Activated CD4-positive, alpha-beta T cell treated with anti-CD3 and anti-CD28 coated beads for 36 hours (primary cell): ENCODE results near the gene PCDHGA1. TPM values are rescaled to one million over a fixed set of nuclear protein-coding genes. Genes with fewer than 3 reads are reported as not detected.

ENCODE experiments used
- ATAC-seq: fragments of 200-7000 bp; cut with Tn5 transposase; one replicate; pipeline ENCODE4 v1.10.0; 2021; ENCODE audit warnings: mild to moderate bottlenecking, moderate library complexity
- CTCF ChIA-PET: fragments of 350-600 bp; sonication (Branson Sonifier 250); formaldehyde crosslinking; loops from one replicate; lab custom pipeline; 2021; ENCODE audit warnings: antibody characterized with exemption; lab: Charles Lee
- POLR2A ChIA-PET: fragments of 350-600 bp; sonication (Branson Sonifier 250); formaldehyde crosslinking; loops from one replicate; lab custom pipeline; 2021; ENCODE audit warnings: antibody characterized with exemption, inconsistent platforms; lab: Charles Lee
- DNase-seq: peaks from one replicate; pipeline ENCODE4 v3.0.0-alpha.2; 2020
- H3K27ac Mint-ChIP-seq: one replicate; pipeline ENCODE4 v1.8.0; 2021; ENCODE audit warnings: mixed read lengths
- H3K27me3 Mint-ChIP-seq: one replicate; pipeline ENCODE4 v1.8.0; 2021; ENCODE audit warnings: mixed read lengths
- H3K36me3 Mint-ChIP-seq: one replicate; pipeline ENCODE4 v1.8.0; 2021; ENCODE audit warnings: low read depth, mixed read lengths
- H3K4me1 Mint-ChIP-seq: one replicate; pipeline ENCODE4 v1.8.0; 2021; ENCODE audit warnings: mixed read lengths
- H3K4me3 Mint-ChIP-seq: one replicate; pipeline ENCODE4 v1.8.0; 2021; ENCODE audit warnings: mild to moderate bottlenecking, moderate library complexity, mixed read lengths
- H3K9me3 Mint-ChIP-seq: one replicate; pipeline ENCODE4 v1.8.0; 2021; ENCODE audit warnings: low read depth, mixed read lengths
- intact Hi-C, 2 experiments: fragments of 100-400 bp; cut with DNase I in 1 of 2; cut with micrococcal nuclease in 1 of 2; formaldehyde crosslinking; loops; one replicate each; pipeline versions ENCODE4 v1.14.2 to v1.15.1; 2022 to 2024; cut with DNase I, micrococcal nuclease
- total RNA-seq, 2 experiments: library from RNA; stranded (reverse); gene quantifications; one replicate each; pipeline ENCODE4 v1.2.3, GENCODE V29; 2021

The PCDHGA1 gene
- total RNA-seq, 2 experiments from 2014 or later: 0.05 TPM; not detected in 1

DNA sequence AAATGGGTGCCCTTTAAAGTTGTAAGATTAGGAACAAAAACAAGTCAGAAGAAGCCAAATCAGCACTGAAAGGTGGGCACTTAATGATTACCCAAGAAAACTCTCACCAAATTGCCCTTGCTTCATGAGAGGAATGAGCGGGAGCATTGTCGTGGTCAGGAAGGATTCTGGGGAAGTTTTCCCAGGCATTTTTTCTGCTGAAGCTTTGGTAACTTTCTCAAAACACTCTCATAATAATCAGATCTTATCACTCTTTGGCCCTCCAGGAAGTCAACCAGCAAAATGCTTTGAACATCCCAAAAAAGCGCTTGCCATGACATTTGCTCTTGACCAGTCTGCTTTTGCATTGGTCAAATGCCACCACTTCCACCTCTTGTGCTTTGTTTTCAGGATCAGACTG lies 135.0 kb downstream of the PCDHGA1 start:
- ATAC-seq: no peak
- DNase-seq: no peak
- Mint-ChIP-seq H3K9me3 (peaks cover 5% of the 10 kb centered on the region), H3K27ac (no peak overlapping the region), H3K36me3 (no peaks in the 10 kb centered on the region), H3K27me3 (peaks cover 16% of the 10 kb centered on the region), H3K4me1 (no peaks in the 10 kb centered on the region), H3K4me3 (no peak overlapping the region)
- intact Hi-C loops: no loop called here
- ChIA-PET CTCF (interaction anchor here (1.1 to 1.9 kb wide), 5 partner anchors 20 to 102 kb away, joined by 3 to 5 read pairs (median 3); partner anchors contain the start of gene PCDHGA10), POLR2A (no interaction called here)

DNA sequence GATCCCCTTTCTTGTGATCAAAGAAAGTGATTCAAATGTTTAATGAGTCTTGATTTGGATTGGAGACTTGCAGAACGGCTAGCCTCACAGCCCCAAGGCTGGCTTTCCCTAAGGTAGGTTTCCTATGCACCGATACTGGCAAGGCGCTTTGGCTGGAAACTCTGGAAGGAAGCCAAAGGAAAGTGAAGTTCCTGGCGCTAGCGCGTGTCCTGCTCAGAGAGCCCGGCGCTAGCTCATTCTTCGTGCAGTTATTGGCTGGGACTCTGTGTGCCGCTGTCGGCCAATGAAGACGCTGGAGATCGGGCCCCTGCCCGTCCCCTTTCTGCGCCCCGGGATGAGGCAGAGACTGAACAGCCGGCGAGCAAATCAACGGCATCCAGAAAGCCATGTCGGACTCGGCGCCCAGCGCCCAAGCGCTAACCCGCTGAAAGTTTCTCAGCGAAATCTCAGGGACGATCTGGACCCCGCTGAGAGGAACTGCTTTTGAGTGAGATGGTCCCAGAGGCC lies 145.4 kb downstream of the PCDHGA1 start, which contains the start of gene PCDHGC3:
Gene PCDHGC3, plus strand, starts transcription at position 342 of the 507 bp plus-strand sequence. Its CDS starts 151 bp downstream, at position 493.
- intact Hi-C loops: loop anchor here (1.0 to 5.0 kb wide), 6 partner anchors 37 to 89 kb away; partner anchors contain the start of genes PCDHGA11 (in 1 of the 2) and PCDHGA12 (in 1 of the 2)
- no peaks in the 10 kb centered on the region for H3K9me3 Mint-ChIP-seq
- peak within 1 kb of the TSS; percentile 82 for H3K4me3 Mint-ChIP-seq
- DNase-seq (peak; percentile 79), ATAC-seq (peak; percentile 97)
- peak within 1 kb of the TSS; percentile 37 for H3K27ac Mint-ChIP-seq
- H3K36me3 Mint-ChIP-seq: no peaks in the 10 kb centered on the region
- POLR2A ChIA-PET: no interaction called here
- CTCF ChIA-PET: interaction anchor here (1.0 to 2.4 kb wide), 9 partner anchors 9 to 88 kb away, joined by 3 to 11 read pairs (median 4); partner anchors contain the start of genes PCDHGA12 and PCDHGC4
- peaks cover 28% of the 10 kb centered on the region for H3K4me1 Mint-ChIP-seq
- peaks cover 47% of the 10 kb centered on the region for H3K27me3 Mint-ChIP-seq

DNA sequence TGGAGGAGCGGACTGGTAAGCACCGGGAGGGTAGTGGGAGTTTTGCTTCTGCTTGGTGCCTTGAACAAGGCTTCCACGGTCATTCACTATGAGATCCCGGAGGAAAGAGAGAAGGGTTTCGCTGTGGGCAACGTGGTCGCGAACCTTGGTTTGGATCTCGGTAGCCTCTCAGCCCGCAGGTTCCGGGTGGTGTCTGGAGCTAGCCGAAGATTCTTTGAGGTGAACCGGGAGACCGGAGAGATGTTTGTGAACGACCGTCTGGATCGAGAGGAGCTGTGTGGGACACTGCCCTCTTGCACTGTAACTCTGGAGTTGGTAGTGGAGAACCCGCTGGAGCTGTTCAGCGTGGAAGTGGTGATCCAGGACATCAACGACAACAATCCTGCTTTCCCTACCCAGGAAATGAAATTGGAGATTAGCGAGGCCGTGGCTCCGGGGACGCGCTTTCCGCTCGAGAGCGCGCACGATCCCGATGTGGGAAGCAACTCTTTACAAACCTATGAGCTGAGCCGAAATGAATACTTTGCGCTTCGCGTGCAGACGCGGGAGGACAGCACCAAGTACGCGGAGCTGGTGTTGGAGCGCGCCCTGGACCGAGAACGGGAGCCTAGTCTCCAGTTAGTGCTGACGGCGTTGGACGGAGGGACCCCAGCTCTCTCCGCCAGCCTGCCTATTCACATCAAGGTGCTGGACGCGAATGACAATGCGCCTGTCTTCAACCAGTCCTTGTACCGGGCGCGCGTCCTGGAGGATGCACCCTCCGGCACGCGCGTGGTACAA lies 146.0 kb downstream of the PCDHGA1 start:
- no peak overlapping the region for H3K27ac Mint-ChIP-seq
- DNase-seq (peak; percentile 40), ATAC-seq (peak; percentile 28)
- CTCF ChIA-PET: interaction anchor here (0.8 to 2.0 kb wide), 10 partner anchors 9 to 116 kb away, joined by 3 to 9 read pairs (median 4); partner anchors contain the start of genes PCDHGA12 and PCDHGC4
- H3K4me3 Mint-ChIP-seq: peak overlapping the region; percentile 82
- peaks cover 53% of the 10 kb centered on the region for H3K27me3 Mint-ChIP-seq
- H3K36me3 Mint-ChIP-seq: no peaks in the 10 kb centered on the region
- intact Hi-C loops: loop anchor here (1.0 to 5.0 kb wide), 4 partner anchors 36 to 54 kb away; partner anchors contain the start of genes PCDHGA11 (in 1 of the 2) and PCDHGA12 (in 1 of the 2)
- peaks cover 28% of the 10 kb centered on the region for H3K4me1 Mint-ChIP-seq
- POLR2A ChIA-PET: no interaction called here
- no peaks in the 10 kb centered on the region for H3K9me3 Mint-ChIP-seq

DNA sequence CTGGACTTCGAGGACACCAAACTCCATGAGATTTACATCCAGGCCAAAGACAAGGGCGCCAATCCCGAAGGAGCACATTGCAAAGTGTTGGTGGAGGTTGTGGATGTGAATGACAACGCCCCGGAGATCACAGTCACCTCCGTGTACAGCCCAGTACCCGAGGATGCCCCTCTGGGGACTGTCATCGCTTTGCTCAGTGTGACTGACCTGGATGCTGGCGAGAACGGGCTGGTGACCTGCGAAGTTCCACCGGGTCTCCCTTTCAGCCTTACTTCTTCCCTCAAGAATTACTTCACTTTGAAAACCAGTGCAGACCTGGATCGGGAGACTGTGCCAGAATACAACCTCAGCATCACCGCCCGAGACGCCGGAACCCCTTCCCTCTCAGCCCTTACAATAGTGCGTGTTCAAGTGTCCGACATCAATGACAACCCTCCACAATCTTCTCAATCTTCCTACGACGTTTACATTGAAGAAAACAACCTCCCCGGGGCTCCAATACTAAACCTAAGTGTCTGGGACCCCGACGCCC lies 146.8 kb downstream of the PCDHGA1 start:
- H3K4me1 Mint-ChIP-seq: peaks cover 28% of the 10 kb centered on the region
- ChIA-PET CTCF (interaction anchor here (0.8 to 2.0 kb wide), 8 partner anchors 7 to 115 kb away, joined by 3 to 12 read pairs (median 6); partner anchors contain the start of genes PCDHGA12 and PCDHGC4), POLR2A (no interaction called here)
- no peak for DNase-seq
- H3K27ac Mint-ChIP-seq: no peak overlapping the region
- no peaks in the 10 kb centered on the region for H3K9me3 Mint-ChIP-seq
- intact Hi-C loops: loop anchor here (5.0 kb wide), 3 partner anchors 35 to 55 kb away; partner anchors contain the start of genes PCDHGA11 (in 1 of the 2) and PCDHGA12 (in 1 of the 2)
- peak overlapping the region; percentile 82 for H3K4me3 Mint-ChIP-seq
- H3K36me3 Mint-ChIP-seq: no peaks in the 10 kb centered on the region
- peaks cover 53% of the 10 kb centered on the region for H3K27me3 Mint-ChIP-seq
- ATAC-seq: no peak

DNA sequence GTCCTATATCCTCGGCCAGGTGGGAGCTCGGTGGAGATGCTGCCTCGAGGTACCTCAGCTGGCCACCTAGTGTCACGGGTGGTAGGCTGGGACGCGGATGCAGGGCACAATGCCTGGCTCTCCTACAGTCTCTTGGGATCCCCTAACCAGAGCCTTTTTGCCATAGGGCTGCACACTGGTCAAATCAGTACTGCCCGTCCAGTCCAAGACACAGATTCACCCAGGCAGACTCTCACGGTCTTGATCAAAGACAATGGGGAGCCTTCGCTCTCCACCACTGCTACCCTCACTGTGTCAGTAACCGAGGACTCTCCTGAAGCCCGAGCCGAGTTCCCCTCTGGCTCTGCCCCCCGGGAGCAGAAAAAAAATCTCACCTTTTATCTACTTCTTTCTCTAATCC lies 147.5 kb downstream of the PCDHGA1 start:
- no peaks in the 10 kb centered on the region for H3K9me3 Mint-ChIP-seq
- H3K27me3 Mint-ChIP-seq: peaks cover 56% of the 10 kb centered on the region
- peaks cover 28% of the 10 kb centered on the region for H3K4me1 Mint-ChIP-seq
- intact Hi-C loops: loop anchor here (5.0 kb wide), 3 partner anchors 34 to 56 kb away; partner anchors contain the start of genes PCDHGA11 (in 1 of the 2) and PCDHGA12 (in 1 of the 2)
- no peak overlapping the region for H3K4me3 Mint-ChIP-seq
- no peak overlapping the region for H3K27ac Mint-ChIP-seq
- DNase-seq: no peak
- no peaks in the 10 kb centered on the region for H3K36me3 Mint-ChIP-seq
- no peak for ATAC-seq
- CTCF ChIA-PET: interaction anchor here (0.7 to 1.9 kb wide), 7 partner anchors 8 to 446 kb away, joined by 3 to 12 read pairs (median 4); partner anchors contain the start of genes DELE1, PCDHGA11 and PCDHGA12
- POLR2A ChIA-PET: no interaction called here

- POLR2A ChIA-PET: no interaction called here
- Mint-ChIP-seq H3K27ac (no peak overlapping the region), H3K9me3 (no peaks in the 10 kb centered on the region), H3K4me1 (peaks cover 28% of the 10 kb centered on the region), H3K4me3 (no peak overlapping the region), H3K27me3 (peaks cover 60% of the 10 kb centered on the region), H3K36me3 (no peaks in the 10 kb centered on the region)
- CTCF ChIA-PET: interaction anchor here (0.6 to 1.9 kb wide), 10 partner anchors 9 to 445 kb away, joined by 3 to 12 read pairs (median 4); partner anchors contain the start of genes DELE1, PCDHGA11, PCDHGA12 and PCDHGC5
- intact Hi-C loops: loop anchor here (5.0 kb wide), 3 partner anchors 34 to 56 kb away; partner anchors contain the start of genes PCDHGA11 (in 1 of the 2) and PCDHGA12 (in 1 of the 2)
- no peak for ATAC-seq
- DNase-seq: no peak
Measured at GRCh38 chr5:141478321-141478945, 148.1 kb downstream of the PCDHGA1 start.

- H3K27me3 Mint-ChIP-seq: peaks cover 73% of the 10 kb centered on the region
- H3K9me3 Mint-ChIP-seq: no peaks in the 10 kb centered on the region
- H3K4me1 Mint-ChIP-seq: peaks cover 34% of the 10 kb centered on the region
- POLR2A ChIA-PET: interaction anchor here (0.6 kb wide), 1 partner anchor 51 kb away, joined by 3 read pairs; no protein-coding TSS in a partner anchor
- ATAC-seq (no peak), DNase-seq (no peak)
- H3K4me3 Mint-ChIP-seq: no peak overlapping the region
- intact Hi-C loops: loop anchor here (5.0 kb wide), 3 partner anchors 33 to 57 kb away; partner anchors contain the start of genes PCDHGA11 (in 1 of the 2) and PCDHGA12 (in 1 of the 2)
- H3K36me3 Mint-ChIP-seq: no peaks in the 10 kb centered on the region
- CTCF ChIA-PET: no interaction called here
- no peak overlapping the region for H3K27ac Mint-ChIP-seq
Measured at GRCh38 chr5:141479776-141480175, 149.5 kb downstream of the PCDHGA1 start.

DNA sequence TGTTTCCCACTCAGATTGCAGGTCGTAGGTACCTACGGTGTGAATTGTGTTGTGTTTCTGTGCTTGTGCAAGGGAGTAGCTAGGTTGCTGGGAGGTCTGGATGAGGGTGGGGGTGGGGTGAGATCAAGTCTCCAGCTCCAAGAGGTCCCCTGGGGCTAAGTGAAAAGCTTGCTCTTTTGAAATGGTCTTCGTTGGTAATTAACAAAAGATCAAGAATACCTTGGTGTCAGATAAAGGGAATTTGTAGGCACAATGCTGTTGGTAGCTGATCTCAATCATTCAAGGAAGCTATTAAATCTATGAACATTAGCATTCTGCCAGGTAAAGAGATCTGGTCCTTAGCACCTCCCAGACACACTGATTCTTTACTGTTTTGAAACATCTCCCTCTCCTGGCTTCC lies 153.6 kb downstream of the PCDHGA1 start:
- intact Hi-C loops: no loop called here
- no peak for DNase-seq
- H3K4me3 Mint-ChIP-seq: no peak overlapping the region
- ChIA-PET POLR2A (interaction anchor here (0.5 kb wide), 1 partner anchor 54 kb away, joined by 3 read pairs; the partner anchor contains the start of gene PCDHGA12), CTCF (interaction anchor here (0.5 to 2.3 kb wide), 4 partner anchors 8 to 213 kb away, joined by 3 to 7 read pairs (median 5); partner anchors contain the start of genes PCDHGA10 and PCDHGC3)
- ATAC-seq: no peak
- H3K27ac Mint-ChIP-seq: no peak overlapping the region
- peaks cover 13% of the 10 kb centered on the region for H3K4me1 Mint-ChIP-seq
- no peaks in the 10 kb centered on the region for H3K36me3 Mint-ChIP-seq
- H3K27me3 Mint-ChIP-seq: peaks cover 72% of the 10 kb centered on the region
- no peaks in the 10 kb centered on the region for H3K9me3 Mint-ChIP-seq

GRCh38 chr5:141484310-141484640 lies 154.0 kb downstream of the PCDHGA1 start:
- H3K27ac Mint-ChIP-seq: no peak overlapping the region
- CTCF ChIA-PET: interaction anchor here (0.5 to 2.3 kb wide), 5 partner anchors 8 to 212 kb away, joined by 3 to 7 read pairs (median 6); partner anchors contain the start of genes PCDHGA10 and PCDHGC3
- H3K27me3 Mint-ChIP-seq: peaks cover 71% of the 10 kb centered on the region
- H3K4me1 Mint-ChIP-seq: peaks cover 13% of the 10 kb centered on the region
- H3K4me3 Mint-ChIP-seq: no peak overlapping the region
- H3K36me3 Mint-ChIP-seq: no peaks in the 10 kb centered on the region
- intact Hi-C loops: no loop called here
- ATAC-seq: peak; percentile 36
- DNase-seq: no peak
- POLR2A ChIA-PET: interaction anchor here (0.5 kb wide), 1 partner anchor 54 kb away, joined by 3 read pairs; the partner anchor contains the start of gene PCDHGA12
- H3K9me3 Mint-ChIP-seq: no peaks in the 10 kb centered on the region

GRCh38 chr5:141484641-141485311 lies 154.5 kb downstream of the PCDHGA1 start, which contains the start of gene PCDHGC4:
Gene PCDHGC4, plus strand, starts transcription at chr5:141485030. Its CDS starts 144 bp downstream, at chr5:141485174.
- ChIA-PET POLR2A (interaction anchor here (0.5 kb wide), 1 partner anchor 54 kb away, joined by 3 read pairs; the partner anchor contains the start of gene PCDHGA12), CTCF (interaction anchor here (0.7 to 2.3 kb wide), 5 partner anchors 9 to 79 kb away, joined by 3 to 7 read pairs (median 6); partner anchors contain the start of genes PCDHGB6 and PCDHGC3)
- no peaks in the 10 kb centered on the region for H3K36me3 Mint-ChIP-seq
- H3K27me3 Mint-ChIP-seq: peaks cover 70% of the 10 kb centered on the region
- ATAC-seq (peak; percentile 55), DNase-seq (peak; percentile 34)
- peak within 1 kb of the TSS; percentile 44 for H3K4me3 Mint-ChIP-seq
- intact Hi-C loops: no loop called here
- no peak within 1 kb of the TSS for H3K27ac Mint-ChIP-seq
- peaks cover 13% of the 10 kb centered on the region for H3K4me1 Mint-ChIP-seq
- H3K9me3 Mint-ChIP-seq: no peaks in the 10 kb centered on the region
